Left kidney (tissue), 2 donors: ENCODE measurements around the gene MYOF. TPM values are rescaled to one million over a fixed set of nuclear protein-coding genes. Genes with fewer than 3 reads are reported as not detected.
"Not testable (repeated sequence)": the region's sequence is repeated elsewhere in the genome, so short reads cannot be mapped to it uniquely, and the experiment has no call there.

Experiments used
- DNase-seq: peaks from one replicate; pipeline ENCODE4 v3.0.0-alpha.2; 2013
- polyA plus RNA-seq: library from polyadenylated mRNA; unstranded; fragments of 120-200 nt; gene quantifications from one replicate; pipeline ENCODE4 v1.2.1, GENCODE V29; 2013; ENCODE audit not compliant: insufficient read length

Gene MYOF
- polyA plus RNA-seq, 1 donor = 29.2 TPM

DNA sequence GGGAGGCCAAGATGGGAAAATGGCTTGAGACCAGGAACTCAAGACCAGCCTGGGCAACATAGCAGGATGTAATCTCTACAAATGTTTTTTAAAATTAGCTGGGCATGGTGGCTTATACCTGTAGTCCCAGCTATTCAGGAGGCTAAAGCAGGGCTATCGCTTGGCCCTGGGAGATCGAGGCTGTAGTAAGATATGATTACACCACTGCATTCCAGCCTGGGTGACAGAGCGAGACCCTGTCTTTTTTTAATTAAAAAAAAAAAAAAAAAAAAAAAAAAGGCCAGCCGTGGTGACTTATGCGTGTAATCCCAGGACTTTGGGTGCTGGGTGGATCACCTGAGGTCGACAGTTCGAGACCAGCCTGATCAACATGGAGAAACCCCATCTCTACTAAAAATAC, 27.4 kb downstream of the MYOF start:
- no peak for DNase-seq

DNA sequence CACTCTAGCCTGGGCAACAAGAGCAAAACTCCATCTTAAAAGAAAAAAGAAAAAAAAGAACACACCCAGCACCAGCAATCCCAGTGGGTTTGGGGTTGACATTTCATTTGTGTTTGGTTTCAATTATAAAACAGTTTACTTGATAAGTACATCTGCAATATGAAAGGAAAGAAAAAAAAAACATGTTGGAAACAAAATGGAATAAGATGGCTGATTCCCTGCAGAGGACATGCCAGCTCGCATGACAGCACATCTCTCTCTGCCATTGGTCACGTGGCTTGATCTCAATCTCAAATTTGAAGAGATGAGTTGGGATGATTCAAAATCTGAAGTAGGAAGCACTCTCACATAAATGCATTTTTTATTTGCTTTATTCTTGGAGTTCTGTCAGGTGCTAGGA, 28.0 kb downstream of the MYOF start:
- DNase-seq = no peak

DNA sequence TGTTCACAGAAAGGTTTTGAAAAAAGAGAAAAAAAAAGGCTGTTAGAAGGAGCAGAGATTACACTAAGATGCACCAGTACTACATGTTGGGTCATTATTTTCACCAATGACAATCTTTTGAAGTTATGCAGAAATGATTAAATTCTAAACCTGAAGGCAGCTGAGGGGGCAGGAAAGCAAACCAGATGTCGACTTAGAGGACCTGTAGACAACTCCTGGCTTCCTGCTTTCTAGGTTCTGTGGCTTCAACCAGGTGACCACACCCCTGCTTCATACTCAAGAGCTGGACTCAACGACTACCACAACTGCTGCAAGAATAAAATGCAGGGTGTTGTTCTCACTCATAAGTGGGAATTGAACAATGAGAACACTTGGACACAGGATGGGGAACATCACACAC, 30.0 kb downstream of the MYOF start:
- no peak for DNase-seq

DNA sequence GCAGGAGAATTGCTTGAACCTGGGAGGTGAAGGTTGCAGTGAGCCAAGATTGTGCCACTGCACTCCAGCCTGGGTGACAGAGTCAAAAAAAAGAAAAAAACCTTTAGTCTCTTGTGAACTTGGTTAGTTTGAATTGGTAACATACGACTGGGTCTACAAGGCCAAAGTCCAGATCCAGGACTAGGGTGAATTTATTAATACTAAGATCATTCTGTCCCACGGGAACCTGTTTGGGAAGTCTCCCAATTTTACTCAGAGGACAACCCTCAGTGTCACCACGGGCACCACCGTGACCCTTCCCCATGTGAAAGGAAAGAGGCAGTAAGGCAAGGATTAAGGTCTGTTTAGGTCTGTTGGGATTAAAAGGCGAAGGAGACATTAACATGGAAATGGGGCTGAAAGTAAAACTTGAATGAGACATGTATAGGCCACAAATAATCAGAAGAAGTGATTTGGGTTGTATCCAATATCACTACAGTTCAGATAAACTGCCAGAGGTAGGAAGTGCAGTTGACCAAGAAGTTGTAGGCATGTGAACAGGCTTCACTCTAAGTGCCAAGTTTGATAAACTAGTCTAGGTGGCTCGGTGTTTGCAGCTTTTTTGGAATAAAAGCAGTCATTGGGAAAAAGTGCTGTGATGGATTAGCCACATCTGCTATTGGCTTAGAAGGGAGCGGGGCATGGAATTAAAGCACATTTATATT, 30.7 kb downstream of the MYOF start:
- no peak for DNase-seq

DNA sequence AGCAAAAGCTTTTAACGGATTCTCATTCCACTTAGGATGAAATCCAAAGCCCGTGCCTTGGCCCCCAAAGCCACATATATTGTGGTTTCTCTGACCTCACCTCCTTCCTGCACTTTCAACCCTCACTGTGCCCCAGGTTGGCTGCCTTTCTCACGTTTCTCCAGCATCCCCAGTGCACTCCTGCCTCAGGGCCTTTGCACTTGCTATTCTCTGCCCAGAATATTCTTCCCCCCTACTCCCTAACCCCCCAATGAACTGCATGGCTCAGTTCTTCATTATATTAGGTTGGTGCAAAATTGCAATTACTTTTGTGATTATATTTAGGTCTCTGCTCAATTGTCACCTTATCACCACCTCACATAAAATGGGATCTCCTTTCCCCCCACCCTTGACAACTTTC, 34.2 kb downstream of the MYOF start:
- DNase-seq = no peak

DNA sequence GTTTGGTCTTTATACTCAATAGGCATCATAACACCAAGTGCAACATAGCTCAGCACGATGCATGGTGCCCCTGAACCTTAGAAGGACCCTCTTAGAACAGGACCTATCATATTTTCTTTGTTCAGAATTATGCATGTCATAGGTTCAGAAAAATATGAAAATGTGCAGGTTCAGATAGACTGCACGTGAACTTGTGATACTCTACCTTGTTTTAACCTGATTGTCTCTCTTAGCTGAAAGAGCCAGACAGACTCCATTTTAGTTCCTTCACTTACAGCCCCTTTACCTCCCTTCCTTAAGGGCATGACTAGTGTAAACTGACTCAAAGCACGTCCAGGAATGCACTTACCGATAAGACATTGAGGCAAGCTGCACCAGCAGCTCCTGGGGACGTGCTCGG, 35.1 kb downstream of the MYOF start:
- no peak for DNase-seq

DNA sequence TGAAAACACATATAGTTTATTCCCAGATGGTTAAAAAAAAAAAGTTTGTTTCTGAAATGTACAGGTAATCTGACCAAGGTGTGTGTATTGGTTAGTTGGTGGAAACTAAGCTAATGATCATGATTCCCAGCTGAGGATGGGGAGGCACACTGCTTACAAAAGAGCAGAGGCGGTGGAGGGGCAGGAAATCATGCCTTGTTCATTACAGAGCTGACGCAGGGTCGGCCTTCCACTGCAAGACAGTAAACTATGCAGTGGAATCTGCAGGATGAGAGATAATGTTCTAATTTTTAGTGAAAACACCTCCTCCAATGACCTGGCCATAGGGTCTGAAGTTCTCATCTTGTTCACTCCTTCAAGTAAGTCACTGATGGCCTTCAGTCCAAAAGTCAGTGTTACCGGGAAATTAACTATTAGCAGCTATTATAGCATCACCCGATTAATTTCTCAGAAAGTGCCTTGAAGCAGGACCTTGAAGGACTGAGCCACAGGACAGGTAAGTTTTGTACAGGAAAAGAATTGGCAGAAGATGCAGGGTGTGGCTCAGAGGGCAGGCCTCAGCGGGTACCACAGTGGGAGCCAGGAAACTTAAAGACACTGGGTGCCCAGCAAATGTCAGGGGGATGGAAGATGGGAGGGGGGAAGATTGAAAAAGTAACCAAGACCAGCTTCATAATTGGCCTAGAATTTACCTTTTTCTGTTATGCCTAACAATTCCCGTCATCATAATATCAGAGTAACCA, 36.0 kb downstream of the MYOF start:
- no peak for DNase-seq

DNA sequence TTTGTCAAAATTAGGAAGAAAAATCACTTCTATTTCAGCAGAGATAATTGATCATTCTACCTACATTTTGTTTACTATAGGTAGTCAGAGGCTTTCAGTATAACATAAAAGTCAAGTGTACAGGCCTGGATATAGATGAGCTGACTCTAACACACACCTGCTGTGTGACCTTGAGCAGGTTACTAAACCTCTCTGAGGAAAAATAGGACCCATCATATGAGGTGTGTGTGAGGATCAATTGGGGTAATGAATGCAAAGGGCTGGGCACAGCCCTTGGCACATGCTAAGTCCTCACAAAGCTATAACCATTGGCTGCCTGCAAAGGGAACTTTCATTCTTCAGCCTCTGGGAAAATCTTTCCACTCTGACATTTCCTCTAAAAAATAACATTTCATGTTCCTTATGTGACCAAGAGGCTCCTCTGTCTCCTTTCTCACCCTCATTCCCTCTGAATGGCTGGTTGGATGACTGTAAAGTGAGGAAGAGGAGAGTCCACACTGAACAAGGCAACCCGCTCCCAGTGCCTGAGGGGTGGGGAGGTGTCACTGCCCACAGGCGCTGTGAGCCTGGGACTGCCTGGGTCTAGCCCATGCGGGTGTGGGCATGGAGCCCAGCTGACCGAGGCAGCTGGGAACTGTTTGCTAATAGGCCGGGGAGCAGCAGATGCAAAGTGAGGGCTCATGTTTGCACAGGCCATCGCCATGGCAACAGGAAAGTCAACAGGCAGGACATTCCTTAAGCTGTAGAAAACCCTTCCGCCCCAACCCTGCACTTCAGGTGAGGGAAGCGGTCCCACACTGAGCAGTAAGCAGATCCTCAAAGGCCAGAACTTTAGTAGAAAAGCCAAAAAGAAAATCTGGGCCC, 36.8 kb downstream of the MYOF start:
- peak; percentile 98 for DNase-seq

DNA sequence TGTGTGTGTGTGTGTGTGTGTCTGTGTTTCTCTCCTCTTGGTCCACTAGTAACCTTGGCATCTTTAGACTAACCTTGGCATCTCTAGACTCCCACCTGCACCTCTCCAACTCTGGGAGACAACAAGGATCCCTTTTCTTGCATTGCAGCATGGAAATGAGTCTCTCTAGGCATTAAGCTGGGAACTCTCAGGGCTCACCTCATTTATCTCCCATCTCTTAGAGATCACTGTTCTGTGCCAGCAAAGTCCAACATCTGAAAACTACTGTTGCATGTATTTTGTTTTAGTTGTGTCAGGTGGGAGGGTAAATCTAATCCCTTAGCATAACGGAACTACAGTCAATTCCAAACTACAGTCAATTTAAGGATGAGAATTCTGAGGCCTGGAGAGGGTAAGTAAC, 38.7 kb downstream of the MYOF start:
- DNase-seq = no peak

DNA sequence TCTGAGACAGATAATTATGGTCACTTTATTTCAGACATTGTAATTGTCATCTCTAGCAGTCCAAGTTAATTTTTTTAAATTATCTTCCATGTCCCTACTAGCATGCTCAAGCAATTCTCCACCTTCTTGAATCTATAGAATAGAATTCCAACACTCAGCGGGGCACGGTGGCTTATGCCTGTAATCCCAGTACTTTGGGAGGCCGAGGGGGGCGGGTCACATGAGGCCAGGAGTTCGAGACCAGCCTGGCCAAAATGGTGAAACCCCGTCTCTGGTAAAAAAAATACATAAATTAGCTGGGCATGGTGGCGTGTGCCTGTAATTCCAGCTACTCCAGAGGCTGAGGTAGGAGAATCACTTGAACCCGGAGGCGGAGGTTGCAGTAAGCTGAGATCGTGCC, 39.4 kb downstream of the MYOF start:
- DNase-seq = not testable (repeated sequence)

DNA sequence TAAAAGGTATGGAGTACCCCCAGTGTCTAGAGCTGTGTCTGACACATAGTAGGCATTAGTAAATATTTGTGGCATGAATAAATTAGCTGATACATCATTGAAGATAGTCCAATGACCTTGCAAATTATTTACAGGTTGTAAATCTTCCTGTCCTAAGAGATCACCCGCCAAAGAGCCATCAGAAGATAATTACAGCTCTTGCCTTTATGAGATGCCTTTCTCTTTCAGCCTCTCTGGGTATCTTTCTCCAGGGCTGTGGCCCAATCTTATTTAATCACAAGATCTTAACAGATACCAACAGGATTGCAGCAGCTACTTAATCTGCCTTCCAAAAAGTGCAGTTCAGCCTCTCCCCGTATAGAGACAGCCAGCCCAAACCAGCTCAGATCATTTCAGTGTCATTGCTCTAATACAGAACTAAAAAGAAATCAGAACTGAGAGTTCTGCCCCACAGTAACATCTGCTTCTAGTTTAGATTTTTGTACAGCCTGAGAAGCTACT, 41.5 kb downstream of the MYOF start:
- no peak for DNase-seq

DNA sequence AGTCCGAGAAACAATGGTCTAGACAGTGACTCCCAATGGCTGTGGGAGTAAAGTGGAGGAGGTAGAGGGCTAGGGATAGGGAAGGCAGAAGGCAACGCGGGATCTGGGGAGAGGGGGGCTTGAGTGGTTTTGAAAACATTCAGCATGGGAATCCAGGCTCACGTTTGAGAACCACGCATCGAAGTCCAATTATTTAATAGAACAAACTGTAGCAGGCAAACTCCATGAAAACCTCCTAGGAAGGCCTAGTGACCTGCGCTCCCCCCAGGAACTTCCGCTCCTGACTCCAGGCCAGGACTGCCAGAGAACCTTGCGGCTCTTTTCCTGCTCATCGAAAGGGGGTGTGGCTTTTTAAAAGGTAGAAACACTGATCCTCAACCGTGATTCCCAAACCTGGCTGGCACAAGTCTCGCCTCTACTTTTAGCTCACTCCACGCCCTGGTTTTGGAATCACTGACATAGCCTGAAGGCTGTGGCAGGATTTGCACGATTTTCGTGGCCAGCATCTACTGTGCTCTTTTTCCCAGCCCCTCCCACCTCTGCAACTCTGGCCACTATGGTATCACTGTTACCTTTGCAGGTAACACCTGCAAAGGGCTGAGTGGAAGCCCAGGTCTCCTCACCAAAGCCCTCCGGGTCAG, 43.4 kb downstream of the MYOF start:
- no peak for DNase-seq

DNA sequence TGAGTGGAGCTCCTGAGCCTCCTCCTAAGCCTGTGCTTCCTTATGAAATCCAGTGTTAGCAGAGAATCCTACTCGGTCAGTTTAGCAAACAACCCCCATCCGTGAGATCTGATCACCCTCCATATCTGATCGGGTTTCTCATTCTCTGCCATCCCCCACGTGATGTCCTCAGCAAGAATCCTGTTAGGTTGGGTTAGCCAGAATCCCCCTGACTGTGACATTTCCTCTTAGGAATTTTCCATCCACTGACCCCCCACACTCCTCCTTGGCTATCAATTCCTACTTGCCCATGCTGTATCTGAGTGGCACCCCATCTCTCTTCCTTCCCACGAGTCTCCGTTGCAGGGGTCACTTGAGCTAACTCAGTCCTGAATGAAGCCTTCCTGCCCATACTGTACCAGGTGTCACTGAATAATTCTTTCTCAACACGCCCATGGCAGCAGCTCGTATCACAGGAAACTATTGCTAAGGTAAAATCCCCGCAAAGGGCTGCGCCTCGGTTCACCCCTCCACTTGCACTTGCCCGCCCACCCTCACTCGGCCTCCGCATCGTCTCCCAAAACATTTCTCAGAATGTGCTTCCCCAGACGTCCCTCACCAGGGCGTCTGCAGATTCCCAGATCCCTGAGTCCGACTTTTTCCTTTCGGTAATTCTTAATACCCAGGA, 44.1 kb downstream of the MYOF start:
- DNase-seq = no peak

DNA sequence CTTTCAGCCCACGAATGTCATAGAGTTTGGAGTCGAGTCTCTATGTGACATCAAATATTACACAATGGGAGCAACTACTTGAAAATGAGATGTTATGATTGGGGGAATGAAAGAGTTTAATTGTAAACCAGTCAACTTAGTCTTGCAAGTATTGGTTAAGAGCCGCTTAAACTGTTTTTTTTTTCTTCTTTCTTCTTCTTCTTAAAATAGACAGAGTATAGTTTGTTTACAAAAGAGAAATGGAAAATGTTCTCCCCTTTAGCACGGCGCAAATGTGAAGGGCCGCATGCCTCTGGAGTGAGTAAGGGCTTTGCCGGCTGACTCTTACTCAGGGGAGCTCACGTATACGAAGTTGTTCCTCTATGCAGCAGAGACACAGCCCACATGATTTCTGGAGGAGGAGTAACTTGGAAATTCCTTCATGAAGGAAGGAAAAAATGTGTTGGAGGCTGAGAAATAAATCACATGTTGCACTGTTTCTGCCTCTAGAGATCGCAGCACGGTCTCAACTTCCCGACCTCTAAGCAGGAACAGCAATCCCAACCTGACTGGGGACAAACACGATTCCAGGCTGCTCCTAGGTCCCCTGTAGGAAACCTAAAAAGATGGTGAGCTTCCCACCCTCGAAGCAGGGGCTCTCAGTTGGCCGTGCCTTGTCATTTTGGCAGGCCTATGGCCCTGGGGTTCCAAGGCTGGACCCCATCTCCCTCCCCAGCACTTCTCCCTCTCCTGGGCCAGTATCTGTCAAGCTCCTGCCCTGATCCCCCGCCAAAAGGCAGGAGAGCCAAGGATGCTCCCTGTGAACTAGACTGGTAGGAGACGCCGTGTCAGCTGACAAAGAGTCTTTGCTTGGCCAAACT, 44.8 kb downstream of the MYOF start:
- peak; percentile 89 for DNase-seq

DNA sequence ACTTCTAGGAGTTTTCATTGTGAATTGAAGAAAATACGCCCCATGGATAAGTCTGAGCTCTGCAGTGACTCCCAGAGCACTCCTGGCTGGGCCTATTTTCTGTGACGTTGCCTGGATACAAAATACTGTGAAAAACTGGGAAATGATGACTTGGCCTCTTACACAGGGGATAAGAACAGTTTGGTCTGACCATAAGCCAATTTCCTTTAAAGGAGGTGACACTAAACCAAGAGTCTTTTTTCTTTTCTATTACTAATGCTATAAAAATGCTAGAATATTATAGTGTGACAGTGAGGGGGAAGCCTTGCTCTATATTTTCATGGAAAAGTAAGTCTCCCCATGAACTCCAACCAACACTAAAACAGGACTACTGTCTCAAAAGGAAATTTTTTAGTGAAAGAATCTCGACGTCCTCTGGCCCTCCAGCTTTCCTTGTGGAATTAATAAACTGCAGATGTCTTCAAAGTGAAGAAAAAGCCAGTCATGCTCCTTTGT, 45.5 kb downstream of the MYOF start:
- DNase-seq = peak; percentile 76

DNA sequence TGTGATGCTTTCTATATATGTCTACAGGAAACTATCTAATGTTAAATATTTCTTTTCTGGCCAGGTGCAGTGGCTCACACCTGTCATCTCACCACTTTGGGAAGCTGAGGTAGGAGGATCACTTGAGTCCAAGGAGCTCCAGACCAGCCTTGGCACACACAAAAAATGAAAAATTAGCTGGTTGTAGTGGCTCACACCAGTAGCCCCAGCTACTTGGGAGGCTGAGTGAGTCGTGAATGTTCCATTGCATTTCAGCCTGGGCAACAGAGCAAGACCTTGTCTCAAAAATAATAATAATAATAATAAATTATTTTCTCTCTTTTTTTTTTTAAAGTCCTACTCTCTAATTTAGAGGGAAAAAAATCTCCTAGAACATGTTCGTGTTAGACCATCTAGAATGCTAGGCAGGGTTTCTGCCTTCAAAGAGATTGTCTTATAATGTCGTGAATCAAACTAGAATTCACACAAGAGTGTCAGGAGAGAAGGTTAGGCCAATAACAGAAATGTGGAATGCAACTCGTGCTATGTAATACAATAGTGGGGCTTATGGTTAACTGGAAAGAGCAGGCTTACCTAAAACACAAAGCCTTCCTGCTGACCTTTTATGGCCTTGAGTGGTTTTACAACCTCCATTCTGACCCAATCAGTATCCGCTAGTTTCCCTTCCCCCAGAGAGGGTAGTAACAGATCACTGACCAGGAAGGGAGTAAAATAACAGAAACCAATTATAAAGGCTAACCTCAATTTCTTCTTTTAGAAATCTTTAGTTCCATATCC, 46.3 kb downstream of the MYOF start:
- peak; percentile 69 for DNase-seq

DNA sequence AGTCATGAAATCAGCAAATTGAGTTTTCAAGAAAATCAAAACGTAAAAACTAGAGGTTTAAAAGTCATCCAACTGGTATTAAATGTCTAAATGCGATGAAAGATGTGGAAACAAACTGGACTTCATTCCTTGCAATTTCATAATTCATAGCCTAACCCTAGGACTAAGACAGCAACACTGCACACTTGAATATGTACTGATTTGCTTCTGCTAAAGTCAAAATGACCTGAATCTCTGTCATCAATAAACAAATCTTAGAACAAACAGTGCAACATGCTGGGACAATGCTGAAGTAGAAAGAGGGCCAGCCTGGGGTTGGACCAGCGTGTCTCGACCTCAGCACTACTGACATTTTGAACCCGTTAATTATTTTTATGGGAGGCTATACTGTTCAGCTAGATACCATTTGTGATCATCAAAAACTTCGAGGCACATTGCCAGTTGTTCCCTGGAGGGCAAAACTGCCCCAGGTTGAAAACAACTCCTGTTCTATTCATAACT, 47.1 kb downstream of the MYOF start:
- DNase-seq = no peak

DNA sequence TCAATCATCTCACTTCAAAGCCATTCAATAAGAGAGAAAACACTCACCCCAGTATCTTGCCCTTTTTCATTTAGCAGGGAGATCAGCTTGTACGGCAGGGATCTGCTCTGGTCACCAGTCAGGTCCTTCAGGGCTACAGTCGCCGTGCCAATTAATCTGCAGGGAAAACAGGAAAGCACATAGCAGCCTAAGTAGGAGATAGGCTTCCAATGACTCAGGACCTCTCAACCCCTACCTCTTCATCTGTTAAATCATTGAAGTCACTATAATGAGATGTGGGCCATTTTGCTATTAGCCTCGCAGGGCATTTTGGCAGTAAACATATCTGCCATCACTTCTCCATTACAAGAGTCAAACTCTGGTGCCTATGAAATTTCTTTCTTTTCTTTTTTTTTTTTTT, 50.8 kb downstream of the MYOF start:
- no peak for DNase-seq

DNA sequence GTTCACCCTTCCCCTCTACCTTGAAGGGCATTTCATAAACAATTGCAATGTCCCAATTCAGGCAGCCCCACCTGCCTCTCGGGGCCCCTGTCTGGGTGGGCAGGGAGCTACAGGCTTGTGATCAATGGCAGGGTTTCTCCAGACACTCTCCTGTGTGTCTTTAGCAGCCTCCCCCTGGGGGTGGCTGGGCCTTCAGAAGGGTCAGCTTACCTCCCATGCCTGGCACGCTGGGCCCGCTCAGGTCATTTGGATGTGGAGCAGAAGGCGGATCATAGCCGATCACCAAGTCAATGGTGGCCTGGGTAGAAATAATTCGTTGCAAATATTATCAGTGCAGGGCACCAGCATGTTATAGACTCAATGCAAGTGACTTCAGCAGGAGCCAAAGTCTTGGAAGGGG, 56.3 kb downstream of the MYOF start:
- no peak for DNase-seq
